SKM-1 treated with dmso at 0.1 percent for 144 hours (cell line): ENCODE results near the gene SH2B3.

Experiments
- DNase-seq: peaks from one replicate; lab custom pipeline; 2025; ENCODE audit not compliant: unreplicated experiment; lab: John Stamatoyannopoulos, UW

SH2B3 gene

DNA sequence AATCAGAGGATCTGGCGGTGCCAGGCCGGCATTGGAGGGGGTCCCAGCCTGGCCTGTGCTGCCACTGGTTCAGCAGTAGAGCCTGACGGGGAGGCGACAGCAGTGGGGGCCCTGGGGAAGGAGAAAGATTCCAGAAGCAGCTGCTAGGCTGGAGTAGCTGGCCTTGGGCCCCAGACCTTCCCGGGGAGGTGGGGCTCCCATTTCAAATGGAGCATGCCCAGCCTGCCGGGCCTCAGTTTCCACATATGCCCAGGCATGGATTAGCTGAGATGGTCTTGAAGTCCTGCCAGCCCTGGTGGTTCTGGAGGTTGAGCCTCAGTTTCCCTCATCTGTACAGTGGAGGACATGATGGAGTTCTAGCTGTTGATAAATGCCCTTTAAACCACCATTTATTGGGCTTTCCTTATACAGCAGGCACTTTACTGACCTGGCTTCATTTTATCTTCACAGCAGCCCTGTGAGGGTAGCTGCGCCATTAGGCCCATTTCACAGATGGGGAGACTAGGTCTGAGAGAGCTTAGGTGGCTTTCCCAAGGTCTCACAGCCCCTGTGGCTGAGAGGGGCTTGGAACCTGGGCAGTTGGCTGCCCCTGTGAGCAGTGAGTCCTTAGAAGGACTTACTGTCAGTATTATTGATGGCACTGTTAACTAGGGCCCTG, 21.8 kb downstream of the SH2B3 start:
- DNase-seq, result no peak

- DNase-seq, result no peak
Observed at GRCh38 chr12:111428081-111428727, 22.5 kb downstream of the SH2B3 start.

DNA sequence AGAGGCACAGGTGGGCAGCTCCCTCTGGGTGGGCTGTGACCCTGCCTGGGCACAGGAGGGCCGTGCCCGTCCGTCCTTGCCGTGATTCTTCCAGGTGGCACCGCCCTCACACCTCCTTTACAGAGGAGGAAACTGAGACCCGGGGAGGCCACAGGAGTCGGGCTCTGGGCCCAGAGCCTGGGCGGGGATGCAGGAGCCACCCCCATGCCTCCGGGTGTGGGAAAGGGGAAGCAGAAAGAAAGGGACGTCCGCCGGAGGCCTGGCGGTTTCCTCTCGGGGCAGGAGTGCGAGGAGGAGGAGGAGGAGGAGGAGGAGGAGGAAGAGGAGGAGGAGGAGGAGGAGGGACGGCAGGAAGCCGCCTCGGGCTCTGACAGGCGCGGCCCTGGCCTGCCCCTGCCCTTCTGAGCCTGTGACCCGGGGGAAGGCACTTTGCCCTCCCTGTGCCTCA, 23.0 kb downstream of the SH2B3 start:
- DNase-seq, result peak; percentile 65

DNA sequence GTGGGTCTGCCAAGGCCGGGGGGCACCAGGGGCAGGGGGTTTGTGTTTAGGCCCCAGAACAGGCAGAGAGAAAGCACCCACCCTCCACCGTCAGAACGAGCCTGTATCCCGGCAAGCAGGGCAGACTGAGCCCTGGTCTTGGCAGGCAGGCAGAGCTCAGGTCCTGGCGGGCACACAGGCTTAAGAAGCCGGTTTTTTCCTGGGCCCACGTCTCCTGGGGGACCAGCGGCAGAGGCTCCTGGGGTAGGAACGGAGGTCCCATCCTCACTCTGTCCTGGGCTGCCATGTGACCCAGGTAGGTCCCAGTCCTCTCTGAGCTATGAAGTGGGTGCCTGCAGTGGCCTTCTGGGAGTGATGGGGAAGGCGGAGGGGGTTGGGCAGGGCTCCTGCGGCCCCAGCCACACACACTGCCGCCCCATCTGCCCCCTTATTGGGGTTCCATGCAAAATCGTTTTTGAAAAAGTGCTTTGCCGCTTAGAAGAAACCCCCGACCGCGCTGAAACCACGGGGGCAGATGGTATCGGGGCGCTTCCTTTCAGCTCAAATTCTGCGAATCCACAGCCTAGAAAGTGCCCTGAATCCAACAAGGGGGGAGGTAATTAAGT, 24.2 kb downstream of the SH2B3 start:
- no peak for DNase-seq

DNA sequence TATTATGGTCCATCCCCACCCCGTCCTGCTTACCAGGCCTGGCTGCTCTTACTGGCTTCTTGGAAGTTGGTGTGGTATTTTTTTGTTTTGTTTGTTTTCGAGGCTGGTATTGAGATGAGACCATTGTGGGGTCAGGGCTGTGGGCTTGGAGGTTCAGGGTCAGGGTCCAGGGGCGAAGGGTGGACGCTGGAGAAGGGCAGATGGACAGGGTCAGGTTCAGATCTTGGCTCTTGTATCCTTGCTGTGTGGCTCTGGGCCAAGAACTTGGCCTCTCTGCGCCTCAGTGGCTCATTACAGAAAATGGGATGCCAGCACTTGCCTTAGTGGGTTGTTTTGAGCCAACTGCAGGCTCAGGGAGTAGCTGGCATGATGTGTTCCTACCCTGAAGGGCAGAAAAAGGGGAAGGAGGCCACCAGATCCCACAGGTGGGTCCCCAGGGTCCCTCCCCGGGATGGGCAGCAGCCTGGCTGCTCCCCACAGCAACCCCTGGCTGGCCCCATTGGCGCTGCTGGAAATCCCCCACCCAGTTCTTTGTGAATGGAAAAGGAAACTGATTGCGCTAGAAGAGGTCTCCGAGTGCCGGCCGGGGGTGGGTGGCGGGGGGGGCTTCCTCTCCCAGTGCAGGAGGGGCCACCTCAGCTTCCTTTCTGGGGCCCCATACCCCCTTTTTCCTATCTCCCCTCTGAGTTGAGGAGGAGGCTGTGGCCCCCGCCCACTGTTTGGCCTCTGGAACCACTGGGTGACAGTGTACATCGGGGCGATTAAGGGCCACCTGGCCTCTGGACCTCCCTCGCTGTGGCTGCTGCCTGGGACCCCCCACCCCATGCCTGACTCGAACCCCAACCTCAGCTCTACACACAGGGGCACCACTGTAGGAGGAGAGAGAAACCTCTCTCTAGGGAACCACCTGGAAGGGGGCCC, 25.0 kb downstream of the SH2B3 start:
- DNase-seq, result no peak

- DNase-seq, result no peak
Observed at GRCh38 chr12:111431772-111432171, 26.0 kb downstream of the SH2B3 start.

- no peak for DNase-seq
Observed at GRCh38 chr12:111434049-111434448, 28.3 kb downstream of the SH2B3 start.

- DNase-seq, result no peak
Observed at GRCh38 chr12:111434680-111435338, 29.1 kb downstream of the SH2B3 start.

DNA sequence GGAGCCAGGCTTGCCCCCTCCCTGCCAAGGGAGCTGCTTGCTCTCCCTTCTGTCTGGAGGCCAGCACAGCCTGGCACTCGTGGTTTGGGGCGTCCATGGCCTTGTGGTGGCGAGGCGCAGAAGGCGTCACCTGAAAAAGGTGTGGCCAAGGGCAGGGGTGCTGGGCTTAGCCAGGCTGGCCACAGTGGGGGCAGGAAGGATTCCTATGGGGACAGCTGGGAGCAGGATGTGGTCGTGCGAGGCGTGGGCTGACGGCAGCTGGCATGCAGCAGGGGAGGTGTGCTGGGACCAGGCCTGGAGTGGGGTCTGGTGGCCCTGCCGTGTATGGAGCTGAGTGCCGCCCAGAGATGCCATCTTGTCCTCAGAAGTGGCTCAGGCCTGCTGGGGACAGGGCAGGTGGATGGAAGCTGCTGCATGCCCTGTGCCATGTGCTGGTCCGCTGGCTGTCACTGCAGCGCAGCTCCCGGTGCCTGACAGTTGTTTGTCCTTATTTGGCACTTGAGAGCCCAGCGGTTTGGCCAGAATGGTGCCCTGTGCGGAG, 30.0 kb downstream of the SH2B3 start:
- DNase-seq, result no peak

DNA sequence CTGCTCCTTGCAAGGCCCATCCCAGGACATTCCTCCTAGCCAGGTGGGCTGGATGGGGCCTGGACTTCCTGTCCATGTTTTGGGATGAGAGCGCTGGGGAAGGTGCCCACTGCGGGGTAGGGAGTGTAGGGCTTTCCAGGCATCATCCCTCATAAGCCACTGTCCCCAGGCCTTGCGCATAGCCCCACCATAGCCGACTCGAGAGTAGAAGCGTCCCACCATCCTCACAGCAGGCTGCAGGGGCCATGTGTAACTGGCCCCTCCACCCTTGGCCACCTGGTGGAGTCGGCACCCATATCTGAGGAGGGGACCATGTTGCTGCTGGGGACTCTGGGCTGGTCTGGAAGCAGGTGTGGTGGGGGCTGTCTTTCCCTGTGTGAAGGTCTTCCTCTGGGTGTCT, 30.5 kb downstream of the SH2B3 start:
- no peak for DNase-seq

GRCh38 chr12:111436811-111437210, 31.1 kb downstream of the SH2B3 start:
- no peak for DNase-seq

GRCh38 chr12:111437816-111438454, 32.2 kb downstream of the SH2B3 start:
- peak; percentile 61 for DNase-seq

- peak; percentile 63 for DNase-seq
Observed at GRCh38 chr12:111438481-111438880, 32.8 kb downstream of the SH2B3 start.

GRCh38 chr12:111439657-111440151, 34.0 kb downstream of the SH2B3 start:
- no peak for DNase-seq

- DNase-seq, result no peak
Observed at GRCh38 chr12:111440152-111440551, 34.4 kb downstream of the SH2B3 start.

GRCh38 chr12:111440631-111441030, 34.9 kb downstream of the SH2B3 start:
- no peak for DNase-seq

GRCh38 chr12:111441107-111441928, 35.6 kb downstream of the SH2B3 start:
- DNase-seq, result no peak

- no peak for DNase-seq
Observed at GRCh38 chr12:111442301-111443045, 36.8 kb downstream of the SH2B3 start.
